HG02884 (cell line): ENCODE results near the gene FAM163B.

ENCODE experiments used
- ATAC-seq: cut with Tn5 transposase; IDR thresholded peaks from one replicate; pipeline ENCODE4 v1.9.1; 2021; ENCODE audit warnings: mild to moderate bottlenecking, moderate library complexity; ENCODE audit not compliant: unreplicated experiment

Gene FAM163B

DNA sequence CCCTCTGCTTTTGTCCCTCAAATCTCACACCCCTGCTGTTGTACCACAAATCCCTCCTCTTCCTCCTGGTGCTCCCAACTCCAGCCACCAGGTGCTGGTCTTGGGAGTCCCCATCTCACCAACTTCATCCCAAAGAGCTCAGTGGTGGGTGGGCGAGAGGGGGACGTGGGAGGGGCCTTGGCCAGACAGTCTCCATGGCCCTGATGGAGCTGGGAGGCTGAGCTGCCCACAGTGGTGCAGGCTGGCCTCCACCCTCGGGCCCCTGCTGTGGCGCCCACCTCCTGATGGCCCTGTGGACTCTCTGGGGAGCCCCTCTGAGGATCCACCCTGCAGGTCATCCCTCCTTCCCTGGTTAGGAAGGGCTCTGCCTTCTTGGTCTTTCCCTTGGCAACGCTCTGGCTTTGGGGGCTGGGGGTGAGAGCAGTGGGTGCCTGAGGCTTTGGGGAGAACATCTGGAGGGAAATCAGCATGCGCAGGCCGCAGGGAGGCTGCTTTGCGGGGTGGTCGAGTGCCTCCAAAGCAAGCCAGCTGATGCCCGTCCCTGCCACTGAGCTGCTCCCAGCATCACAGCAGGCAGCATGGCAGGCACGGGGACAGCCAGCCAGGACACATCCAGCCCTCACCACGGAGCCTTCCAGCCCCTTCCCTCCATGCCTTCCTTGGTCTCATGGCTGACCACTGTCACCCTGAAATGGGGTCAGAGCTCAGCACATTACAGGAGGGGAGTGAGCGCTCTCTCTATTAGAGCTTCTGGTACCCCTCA is 7.6 kb upstream of the FAM163B start:
- no peak for ATAC-seq

DNA sequence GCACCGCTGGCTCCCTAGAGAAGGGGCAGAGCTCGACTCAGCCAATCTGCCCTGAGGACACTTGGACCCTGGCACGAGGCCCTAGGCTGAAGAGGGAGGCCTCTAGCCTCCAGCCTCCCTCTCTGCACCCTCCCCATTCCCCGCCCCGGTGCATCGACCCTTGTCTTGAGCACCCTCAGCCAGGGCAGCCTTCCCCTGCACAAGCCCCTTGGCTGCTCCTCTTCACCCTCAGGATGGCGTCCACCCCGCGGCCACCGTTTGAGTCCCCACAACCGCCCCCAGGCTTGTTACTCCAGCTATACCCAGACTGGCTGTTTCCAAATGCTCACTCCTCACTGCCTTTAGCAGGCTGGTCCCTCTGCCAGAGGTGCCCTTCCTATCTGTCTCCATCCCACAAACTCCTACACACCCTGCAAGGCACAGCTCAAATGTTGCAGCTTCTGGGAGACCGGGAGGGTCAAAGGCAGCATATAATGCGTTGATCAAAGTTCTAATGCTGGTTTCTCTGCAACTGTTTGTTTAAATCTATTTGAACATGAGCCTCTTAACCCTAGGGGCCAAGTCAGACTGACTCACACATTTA is 6.5 kb upstream of the FAM163B start:
- no peak for ATAC-seq

DNA sequence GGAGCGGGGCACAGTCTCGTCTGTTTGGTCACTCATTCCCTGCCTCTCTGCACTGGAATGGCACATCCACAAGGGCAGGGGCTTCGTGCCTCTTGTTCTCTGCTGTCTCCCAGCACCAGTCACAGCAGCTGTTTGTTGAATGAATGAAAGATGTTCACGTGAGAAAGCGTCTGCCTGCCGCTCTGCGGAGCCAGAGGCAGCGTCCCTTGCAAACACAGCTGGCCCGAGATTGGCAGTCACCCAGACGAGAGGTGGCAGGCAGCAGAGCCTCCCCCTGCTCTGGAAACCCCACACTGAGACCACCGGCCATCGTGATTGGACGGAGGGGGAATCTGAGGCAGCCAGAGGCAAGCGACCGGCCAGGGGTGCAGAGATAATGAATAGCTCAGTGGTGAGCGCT is 6.0 kb upstream of the FAM163B start:
- ATAC-seq: no peak

DNA sequence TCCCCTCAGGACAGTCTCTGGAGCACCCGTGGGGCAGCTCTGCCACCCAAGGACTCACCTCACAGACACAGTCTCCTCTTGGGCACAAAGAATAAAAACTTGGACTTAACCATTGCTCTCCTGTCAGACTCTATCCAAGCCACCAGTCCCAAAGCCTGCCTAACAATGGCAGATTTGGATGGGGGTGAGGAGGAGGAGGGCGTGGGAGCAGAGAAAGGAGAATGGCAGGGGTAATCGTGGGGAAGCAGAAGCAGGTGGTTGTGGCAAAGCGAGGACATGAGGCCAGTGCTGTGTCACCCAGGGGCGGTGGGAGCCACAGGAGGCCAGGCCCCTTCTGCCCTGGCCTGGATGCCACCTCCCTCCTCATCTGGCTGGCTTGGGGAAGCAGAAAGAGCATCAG is 5.5 kb upstream of the FAM163B start:
- no peak for ATAC-seq

DNA sequence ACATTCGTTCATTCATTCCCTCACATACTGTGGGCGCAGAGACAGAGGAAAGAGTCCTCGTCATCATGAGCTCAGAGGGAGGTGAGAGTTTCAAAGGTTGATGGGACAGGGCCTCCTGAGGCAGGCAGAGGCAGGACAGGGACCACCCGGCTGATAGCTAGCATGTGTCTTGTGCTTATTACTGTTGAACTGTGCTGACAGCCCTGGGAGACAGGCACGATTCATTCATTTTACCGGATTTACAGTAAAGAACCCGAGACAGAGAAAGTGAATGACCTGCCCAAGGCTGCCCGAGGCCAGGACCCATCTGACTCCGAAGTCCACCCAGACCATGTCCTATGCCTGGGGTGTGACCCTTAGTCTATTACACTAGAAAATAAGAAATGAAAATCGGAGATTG is 4.9 kb upstream of the FAM163B start:
- ATAC-seq: no peak

DNA sequence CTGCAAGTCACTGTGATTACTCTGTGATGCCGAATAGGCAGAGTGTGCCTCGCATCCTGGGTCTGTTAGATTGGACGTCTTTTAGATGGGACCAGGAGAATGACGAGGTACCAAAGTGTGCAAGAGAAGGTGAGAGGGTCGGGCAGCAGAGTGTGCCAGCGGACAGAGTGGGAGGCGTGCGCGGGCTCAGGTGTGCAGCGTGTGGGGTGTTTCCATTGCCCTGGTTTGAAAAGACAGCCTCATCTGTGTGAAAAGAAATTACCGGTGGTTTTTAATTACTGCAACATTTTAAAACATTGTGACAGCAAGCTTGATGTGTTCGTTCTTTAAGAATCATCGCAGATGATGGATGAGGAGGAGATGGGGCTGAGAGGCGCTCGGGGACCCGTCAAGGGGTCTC is 4.2 kb upstream of the FAM163B start:
- no peak for ATAC-seq

DNA sequence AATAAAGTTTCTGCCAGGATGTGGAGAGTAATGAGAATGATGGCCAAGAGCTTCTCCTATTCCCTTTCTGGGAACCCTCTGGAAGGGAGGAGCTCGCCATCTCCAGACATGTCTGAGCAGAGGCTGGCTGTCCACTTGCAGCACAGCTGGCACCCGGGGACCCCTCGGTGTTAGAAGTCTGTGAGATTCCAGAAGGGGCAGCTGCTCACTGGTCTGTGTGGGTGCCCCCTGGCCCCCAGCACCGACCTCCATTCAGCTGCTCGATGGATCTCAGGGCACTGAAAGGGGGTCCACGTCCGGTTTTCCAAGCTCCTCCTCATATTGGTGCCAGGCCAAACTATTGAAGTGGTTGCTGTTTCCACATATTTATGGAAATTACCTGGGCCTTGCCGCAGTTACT is 3.6 kb upstream of the FAM163B start:
- no peak for ATAC-seq

DNA sequence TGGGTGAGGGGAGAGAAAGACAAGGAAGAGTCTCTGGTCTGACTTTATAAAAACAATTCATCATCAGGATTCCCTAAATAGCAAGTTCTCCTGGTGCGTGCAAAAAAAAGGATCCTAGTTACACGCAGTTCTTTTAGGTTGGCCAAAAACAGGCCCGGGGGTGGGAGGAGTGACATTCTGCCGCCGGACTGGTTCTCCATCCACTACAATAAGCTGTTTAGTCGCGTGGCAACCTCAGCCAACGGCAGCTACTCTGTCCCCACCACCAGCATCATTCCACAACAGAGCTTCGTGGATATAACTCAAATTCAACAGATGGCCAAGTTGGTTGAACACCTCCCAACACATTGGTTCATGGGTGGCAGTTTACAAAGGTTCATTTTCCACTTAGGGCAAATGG is 2.9 kb upstream of the FAM163B start:
- ATAC-seq: no peak

DNA sequence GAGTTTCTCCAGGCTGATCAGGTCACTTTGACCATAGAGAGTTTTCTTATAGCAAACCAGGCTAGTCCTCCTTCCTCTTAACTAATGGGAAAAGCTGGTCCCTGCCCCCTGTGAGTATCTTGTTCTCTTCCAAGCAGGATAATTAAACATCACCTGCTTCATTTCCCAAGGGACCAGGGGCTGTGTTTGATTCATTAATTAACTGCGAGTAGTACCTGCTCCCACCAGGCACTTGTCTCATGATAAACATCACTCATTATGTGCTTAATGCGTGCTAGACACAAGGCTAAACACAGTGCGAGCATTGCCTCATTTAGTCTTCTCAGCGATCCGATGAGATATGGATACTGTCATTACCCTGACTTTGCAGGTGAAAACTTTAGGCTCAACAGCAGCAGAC is 1.7 kb upstream of the FAM163B start:
- no peak for ATAC-seq

DNA sequence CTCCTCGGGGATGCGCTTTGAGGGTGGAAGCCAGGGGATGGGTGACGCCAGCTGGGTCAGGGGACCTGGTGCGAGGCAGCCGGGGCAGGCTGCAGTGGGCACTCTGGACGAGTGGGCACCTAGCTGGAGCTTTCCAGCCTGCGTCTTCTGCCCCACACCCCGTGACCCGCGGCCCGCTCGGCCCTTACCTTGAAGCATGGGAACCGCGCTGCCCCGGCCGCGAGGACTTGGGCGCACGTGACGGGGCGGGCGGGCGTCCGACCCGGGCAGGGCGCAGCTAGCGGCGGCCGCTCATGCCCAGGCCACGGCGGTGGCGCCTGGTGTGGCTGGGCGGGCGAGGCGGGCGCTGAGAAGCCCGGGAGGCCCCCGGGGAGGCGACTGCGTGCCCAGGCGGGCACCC is 300 bp downstream of the FAM163B start:
- no peak for ATAC-seq

DNA sequence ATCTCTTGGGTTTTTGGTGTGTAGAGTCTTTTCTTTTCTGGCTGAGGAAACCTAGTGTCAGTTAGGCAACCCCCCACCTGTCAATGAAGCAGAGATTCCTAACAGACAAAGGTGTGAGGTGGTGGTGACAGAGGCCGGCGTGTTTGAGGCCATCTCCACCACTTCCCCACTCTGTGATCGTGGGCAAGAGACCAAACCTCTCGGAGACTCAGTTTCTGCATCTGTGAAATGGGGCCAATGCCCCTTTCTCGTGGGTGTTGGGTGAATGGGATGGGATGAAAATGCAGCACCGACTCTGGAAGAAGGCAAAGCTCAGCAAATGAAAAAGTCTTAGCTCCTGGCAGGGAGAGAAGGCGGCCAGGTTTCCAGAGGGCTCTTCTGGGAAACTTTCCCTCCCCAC is 807 bp downstream of the FAM163B start:
- no peak for ATAC-seq

DNA sequence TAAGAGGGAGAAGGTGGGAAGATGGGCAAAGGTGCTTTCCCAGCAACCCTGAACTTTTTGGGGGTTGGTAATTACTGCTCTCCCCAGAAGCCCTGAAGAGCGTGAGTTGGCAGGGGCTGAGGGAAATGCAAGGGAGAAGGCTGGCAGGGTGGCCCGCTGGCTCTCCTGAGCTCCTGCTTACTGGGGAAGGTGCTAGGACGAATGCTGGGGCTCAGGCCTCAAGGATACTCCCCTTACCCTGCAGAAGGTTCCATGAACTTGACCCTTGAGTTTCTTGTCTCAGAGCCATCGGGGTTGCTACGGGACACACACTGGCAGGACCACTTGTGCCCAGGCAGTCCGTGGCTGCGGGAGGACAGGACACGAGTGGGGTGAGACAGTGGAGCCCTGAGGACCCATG is 1.2 kb downstream of the FAM163B start:
- ATAC-seq: no peak

DNA sequence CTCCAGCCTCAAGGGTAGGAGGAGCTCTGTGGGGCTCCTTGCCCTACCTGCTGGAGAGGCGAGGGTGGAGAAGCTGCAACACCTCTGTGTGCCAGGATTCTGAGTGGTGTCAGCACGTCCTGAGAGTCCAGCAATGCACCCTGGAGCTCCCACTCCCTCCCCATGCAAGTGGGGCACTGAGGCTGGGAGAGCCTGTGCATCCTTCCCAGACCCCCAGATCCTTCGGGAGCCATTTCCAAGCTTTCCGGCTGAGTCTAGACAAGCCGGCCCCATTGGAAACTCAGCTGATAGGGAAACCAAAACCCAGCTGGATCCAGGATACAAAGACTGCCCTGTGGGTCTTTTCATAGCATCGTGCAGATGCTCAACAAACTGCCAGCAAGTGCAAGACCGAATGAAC is 1.8 kb downstream of the FAM163B start:
- no peak for ATAC-seq

DNA sequence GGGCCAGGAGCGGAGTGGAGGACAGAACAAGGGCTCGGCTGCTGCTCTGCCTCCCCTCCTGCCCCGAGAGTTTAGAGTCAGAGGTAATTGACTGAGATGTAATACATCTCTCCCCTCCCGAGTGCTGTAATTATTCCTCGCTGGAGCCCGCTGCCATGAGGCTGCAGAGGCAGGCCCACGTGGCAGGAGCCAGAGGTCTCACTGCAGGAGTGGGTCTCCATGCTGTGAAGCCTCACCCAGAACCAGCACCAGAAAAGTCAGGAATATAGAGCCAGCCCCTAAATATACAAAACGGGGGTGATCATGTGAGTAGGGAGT is 2.5 kb downstream of the FAM163B start:
- ATAC-seq: no peak

DNA sequence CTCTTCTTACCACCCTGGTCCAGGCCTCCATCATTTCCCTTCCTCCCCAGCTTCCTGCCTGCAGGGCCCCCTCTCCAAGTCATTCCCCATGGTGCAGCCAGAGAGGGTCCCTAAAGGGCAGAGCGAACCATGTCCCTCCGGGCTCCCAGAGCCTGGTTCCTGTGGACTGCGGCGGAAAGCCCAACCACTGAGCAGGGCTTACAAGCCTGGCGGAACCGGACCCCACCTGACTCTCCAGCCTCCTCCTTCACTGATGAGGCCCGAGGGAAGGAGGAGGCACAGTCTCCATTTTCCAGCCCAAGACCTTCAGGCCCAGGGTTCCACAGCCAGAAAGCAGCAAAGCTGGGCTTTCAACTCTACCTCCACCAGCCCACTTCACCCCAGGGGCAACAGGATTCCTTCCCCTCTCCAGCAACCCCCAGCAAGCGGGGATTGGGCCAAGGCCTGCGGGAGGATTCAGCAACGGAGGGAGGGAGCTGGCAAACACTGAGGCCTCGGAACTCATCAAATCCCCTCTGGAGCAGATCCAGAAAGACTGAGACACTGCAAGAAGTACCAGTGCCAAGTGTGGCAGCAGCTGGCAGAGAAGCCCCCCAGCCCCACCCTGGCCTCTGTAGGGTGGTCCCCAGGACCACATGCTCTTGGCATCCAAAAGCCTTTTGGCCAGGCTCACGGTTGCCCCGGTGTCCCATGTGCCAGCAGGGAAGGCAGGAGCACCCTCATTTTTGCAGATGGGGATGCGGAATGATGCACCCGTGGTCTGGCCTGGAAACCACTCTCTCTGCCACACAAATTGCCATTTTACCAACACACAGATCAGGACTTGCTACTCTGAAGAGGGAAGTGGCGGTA is 3.1 kb downstream of the FAM163B start:
- ATAC-seq: no peak

DNA sequence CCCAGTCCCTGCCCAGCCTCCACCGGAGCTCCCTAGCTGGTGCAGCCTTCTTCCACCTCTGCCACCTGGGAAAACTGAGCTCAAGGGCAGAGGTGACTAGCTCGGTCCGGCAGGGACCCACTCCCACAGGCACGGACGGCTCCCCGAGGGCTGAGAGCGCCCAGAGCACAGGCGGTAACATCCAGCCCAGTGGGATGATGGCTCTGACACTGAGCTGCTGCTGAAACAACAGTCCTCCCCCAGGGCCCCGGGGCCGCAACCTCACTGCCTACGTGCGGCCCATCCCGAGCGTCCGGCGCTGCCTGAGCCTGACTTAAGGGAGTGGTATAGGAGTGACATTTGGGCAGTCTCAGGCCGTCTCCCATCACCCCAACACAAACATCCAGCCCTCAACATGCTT is 3.7 kb downstream of the FAM163B start:
- ATAC-seq: no peak

DNA sequence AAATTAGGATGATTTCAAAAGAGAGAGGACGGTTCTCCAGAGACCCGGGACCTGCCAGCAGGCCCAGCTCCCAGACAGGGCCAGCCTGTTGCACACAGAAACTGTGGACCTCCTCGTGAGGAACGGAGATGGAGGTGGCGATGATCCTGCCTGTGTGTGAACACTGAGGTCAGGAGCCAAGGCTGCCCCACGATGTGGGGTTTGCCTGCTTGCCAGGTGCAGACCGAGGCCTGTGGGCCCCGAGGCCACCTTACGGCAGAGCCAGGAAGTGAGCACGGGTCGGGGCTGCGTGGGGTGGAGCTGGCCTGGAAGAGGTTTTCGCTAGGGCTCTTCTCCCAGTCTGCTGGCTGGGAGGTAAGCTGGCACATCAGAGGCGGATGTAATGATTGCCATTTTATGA is 4.3 kb downstream of the FAM163B start:
- ATAC-seq: no peak

DNA sequence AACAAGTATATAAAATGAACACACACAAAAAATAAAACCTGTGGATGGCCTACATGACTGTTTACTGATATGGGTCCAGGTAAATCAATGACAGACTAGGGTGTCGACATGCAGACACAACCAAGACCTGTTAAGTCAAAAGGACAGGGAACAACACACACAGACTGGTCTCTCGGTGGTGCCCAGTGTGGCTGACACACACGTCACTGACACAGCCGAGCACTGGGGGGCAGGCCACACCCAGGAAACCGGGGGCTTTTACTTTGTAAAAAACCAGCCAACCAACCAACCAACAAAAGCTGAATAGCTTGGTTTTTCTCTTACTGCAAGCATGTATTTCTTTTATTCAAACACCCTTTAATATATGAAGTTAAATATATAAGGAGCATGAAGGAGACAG is 5.0 kb downstream of the FAM163B start:
- no peak for ATAC-seq

DNA sequence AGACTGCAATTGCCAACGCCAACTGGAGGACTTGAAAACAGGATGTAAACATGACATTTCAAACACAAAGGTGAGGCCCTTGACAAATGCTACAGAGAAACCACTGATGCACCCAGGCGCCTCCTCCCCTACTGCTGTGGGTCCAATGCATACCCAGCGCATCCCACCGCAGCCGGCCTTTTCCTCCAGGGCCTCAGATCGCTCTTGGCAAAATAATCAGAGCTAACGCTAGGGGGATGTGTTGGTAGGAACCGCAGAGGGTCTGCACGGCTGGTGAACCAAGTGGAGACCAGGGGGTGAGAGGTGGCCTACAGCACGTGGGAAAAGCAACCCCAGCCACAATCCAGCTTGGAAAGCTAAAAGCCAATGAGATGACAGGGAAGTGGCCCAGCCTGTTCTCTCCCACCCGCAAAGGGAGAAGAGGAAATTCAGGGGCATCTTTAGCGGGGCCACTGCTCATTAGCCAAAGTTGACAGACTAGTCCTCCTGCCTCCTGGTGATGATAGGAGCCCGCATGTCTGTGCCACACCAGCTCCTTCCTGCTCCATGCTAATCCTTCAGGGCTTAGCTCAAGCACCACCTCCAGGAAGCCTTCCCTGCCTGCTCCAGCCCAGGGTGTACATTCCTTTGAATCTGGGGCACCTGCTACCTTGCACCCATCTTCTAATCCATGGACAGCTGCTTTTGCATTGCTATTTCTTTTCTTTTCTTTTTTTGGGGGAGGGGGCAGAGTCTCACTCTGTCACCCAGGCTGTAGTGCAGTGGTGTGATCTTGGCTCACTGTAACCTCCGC is 5.9 kb downstream of the FAM163B start:
- no peak for ATAC-seq

DNA sequence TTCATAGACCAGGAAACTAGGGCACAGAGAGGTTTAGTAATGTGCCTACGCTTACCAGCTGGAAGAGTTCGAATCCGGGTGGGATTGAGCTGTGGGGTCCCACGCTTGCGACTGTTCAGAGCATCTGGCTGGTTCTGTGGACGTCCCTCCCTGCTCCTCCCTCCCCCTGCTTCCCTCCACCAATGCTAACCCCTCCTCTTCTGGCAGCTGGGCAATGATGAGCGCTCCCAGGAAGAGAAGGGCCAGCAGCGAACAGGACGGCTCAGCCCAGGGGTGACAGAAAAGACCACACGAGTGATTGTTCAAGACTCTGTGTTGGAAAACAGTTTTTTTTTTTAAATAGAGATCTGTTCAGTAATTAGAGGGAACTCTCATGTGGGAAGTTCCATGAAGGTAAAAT is 6.9 kb downstream of the FAM163B start:
- ATAC-seq: no peak

DNA sequence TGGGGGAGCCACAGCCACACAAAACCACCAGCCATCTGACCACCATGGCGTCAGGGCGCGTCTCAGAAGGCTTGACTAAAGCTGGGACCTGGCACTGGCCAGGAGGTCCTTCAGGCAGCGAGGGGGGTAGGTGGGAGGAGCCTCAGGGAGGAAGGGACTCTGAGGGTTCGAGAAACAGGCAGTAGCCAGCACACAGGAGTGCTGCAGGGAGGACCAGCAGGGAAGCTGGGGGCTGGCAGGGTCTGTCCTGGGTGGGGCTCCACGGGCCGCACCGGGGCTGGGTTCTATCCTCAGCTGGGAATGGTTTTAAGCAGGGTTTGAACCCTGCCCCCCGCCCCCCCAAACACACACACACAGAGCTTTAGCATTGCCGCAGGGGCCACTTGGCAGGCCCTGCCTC is 7.4 kb downstream of the FAM163B start:
- ATAC-seq: no peak
